ENCODE measurements around the gene ZNF646.

GRCh38 chr16:31118223-31119155, 44.3 kb downstream of the ZNF646 start:
- TF ChIP-seq CTCF (IDR thresholded peaks at IDR 0.05; ENCODE audit: low read depth, low read length, poor library complexity, severe bottlenecking) (no peak), EZH2phosphoT487 (IDR thresholded peaks at IDR 0.05; ENCODE audit: borderline replicate concordance, low read length) (no peak)
